Stimulated activated naive CD4-positive, alpha-beta T cell (primary cell): ENCODE measurements around the gene IRAK1BP1.
"Not testable (repeated sequence)": the region's sequence is repeated elsewhere in the genome, so short reads cannot be mapped to it uniquely, and the experiment has no call there.

ENCODE experiments used
- DNase-seq, 6 experiments: peaks; one replicate each; lab custom pipeline; 2025; lab: John Stamatoyannopoulos, UW

Gene IRAK1BP1

GRCh38 chr6:78867370-78868040 is at the start of gene IRAK1BP1:
Gene IRAK1BP1 (plus strand): TSS chr6:78867551. CDS start chr6:78867577, 26 bp downstream.
- DNase-seq: peak; percentile 36 to 77 (median 68)

GRCh38 chr6:78824045-78824444 is 43.3 kb upstream of the IRAK1BP1 start:
- no peak for DNase-seq

- no peak for DNase-seq
Measured at GRCh38 chr6:78829407-78829806, 37.9 kb upstream of the IRAK1BP1 start.

- DNase-seq: no peak
Measured at GRCh38 chr6:78830805-78831204, 36.5 kb upstream of the IRAK1BP1 start.

- DNase-seq: no peak
Measured at GRCh38 chr6:78831492-78831891, 35.9 kb upstream of the IRAK1BP1 start.

GRCh38 chr6:78832091-78832808 is 35.1 kb upstream of the IRAK1BP1 start:
- no peak for DNase-seq

- no peak for DNase-seq
Measured at GRCh38 chr6:78835817-78836216, 31.5 kb upstream of the IRAK1BP1 start.

- DNase-seq: no peak
Measured at GRCh38 chr6:78836598-78836997, 30.8 kb upstream of the IRAK1BP1 start.

- DNase-seq: no peak
Measured at GRCh38 chr6:78841111-78841510, 26.2 kb upstream of the IRAK1BP1 start.

GRCh38 chr6:78842953-78843352 is 24.4 kb upstream of the IRAK1BP1 start:
- no peak for DNase-seq

- no peak for DNase-seq
Measured at GRCh38 chr6:78844899-78845298, 22.5 kb upstream of the IRAK1BP1 start.

- DNase-seq: no peak
Measured at GRCh38 chr6:78845567-78845966, 21.8 kb upstream of the IRAK1BP1 start.

GRCh38 chr6:78850621-78851020 is 16.7 kb upstream of the IRAK1BP1 start:
- DNase-seq: no peak

GRCh38 chr6:78851156-78851555 is 16.2 kb upstream of the IRAK1BP1 start:
- DNase-seq: no peak

- no peak for DNase-seq
Measured at GRCh38 chr6:78854546-78854945, 12.8 kb upstream of the IRAK1BP1 start.

- DNase-seq: not testable (repeated sequence)
Measured at GRCh38 chr6:78858339-78858938, 8.9 kb upstream of the IRAK1BP1 start.

- DNase-seq: no peak
Measured at GRCh38 chr6:78861509-78861908, 5.8 kb upstream of the IRAK1BP1 start.

- no peak for DNase-seq
Measured at GRCh38 chr6:78863576-78863975, 3.8 kb upstream of the IRAK1BP1 start.

- DNase-seq: no peak
Measured at GRCh38 chr6:78864957-78865356, 2.4 kb upstream of the IRAK1BP1 start.

- DNase-seq: no peak
Measured at GRCh38 chr6:78867020-78867369, 356 bp upstream of the IRAK1BP1 start.

GRCh38 chr6:78868116-78868515 is 765 bp downstream of the IRAK1BP1 start:
- no peak for DNase-seq

- no peak for DNase-seq
Measured at GRCh38 chr6:78875505-78875904, 8.2 kb downstream of the IRAK1BP1 start.

- DNase-seq: no peak
Measured at GRCh38 chr6:78883651-78884050, 16.3 kb downstream of the IRAK1BP1 start.
